Prostate gland (tissue), 2 donors: ENCODE data around the gene LCMT2.

Experiments
- POLR2A ChIP-seq: fragments of 450-650 bp; IDR thresholded peaks from one replicate; pipeline ENCODE4 v1.6.1; 2016; ENCODE audit warnings: antibody characterized with exemption, mild to moderate bottlenecking
- TF ChIP-seq, protein P1 (sequence below), 4 experiments: fragments of 200-600 bp in 2 of 4; fragments of 450-650 bp in 2 of 4; sonication (generic) in 2 of 4; IDR thresholded peaks; 1 replicate in 3 of 4; 2 replicates in 1 of 4; pipeline ENCODE4 v1.5.1; 2016 to 2019; ENCODE audit warnings: antibody characterized with exemption in 4 of 4, mild to moderate bottlenecking in 2 of 4, moderate library complexity in 2 of 4

DNA sequence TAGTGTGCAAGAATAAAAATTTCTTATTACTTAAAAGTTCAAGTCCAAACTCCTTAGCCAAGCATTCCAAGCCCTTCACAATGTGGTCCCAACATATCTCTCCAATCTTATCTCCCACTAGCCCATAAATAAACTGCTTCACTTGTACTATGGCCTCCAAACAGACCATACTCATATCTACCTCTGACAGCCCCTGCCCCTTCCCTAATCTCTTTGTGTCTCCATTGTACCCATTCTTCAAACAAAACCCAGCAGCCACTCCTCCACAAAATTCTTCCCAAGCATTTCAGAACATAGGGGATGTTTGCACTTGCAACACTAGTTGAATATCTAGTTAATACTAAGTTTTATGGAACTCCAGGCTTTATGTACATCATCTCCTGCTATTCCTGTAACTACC lies 30.5 kb downstream of the LCMT2 start:
- no peak for TF ChIP-seq POLR2A
- TF ChIP-seq, protein P1, sequence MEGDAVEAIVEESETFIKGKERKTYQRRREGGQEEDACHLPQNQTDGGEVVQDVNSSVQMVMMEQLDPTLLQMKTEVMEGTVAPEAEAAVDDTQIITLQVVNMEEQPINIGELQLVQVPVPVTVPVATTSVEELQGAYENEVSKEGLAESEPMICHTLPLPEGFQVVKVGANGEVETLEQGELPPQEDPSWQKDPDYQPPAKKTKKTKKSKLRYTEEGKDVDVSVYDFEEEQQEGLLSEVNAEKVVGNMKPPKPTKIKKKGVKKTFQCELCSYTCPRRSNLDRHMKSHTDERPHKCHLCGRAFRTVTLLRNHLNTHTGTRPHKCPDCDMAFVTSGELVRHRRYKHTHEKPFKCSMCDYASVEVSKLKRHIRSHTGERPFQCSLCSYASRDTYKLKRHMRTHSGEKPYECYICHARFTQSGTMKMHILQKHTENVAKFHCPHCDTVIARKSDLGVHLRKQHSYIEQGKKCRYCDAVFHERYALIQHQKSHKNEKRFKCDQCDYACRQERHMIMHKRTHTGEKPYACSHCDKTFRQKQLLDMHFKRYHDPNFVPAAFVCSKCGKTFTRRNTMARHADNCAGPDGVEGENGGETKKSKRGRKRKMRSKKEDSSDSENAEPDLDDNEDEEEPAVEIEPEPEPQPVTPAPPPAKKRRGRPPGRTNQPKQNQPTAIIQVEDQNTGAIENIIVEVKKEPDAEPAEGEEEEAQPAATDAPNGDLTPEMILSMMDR (IDR thresholded peaks at IDR 0.05) = no peak
